Erythroblast (primary cell): Measurements from ENCODE around the gene ACCS.

Experiments
- GATA1 ChIP-seq: IDR thresholded peaks from 2 replicates; pipeline ENCODE4 v1.6.1; 2011; ENCODE audit warnings: low read depth, mild to moderate bottlenecking, control low read depth, low read length, moderate library complexity
- POLR2A ChIP-seq: IDR thresholded peaks from 2 replicates; pipeline ENCODE4 v1.6.1; 2011; ENCODE audit warnings: mild to moderate bottlenecking, low read length

GRCh38 chr11:44065161-44065661 is 859 bp upstream of the ACCS start:
- TF ChIP-seq POLR2A (no peak), GATA1 (no peak)
